ENCODE results near the gene CARD8. TPM values are rescaled to one million over a fixed set of nuclear protein-coding genes. Genes with fewer than 3 reads are reported as not detected.

CARD8 gene
- total and polyA plus RNA-seq, 2 of the 8 experiments (the other 6 are each of a cell fraction or from before 2014, with no cell fraction given): 8.9 to 24.4 TPM

Other genes with a start within 250 kb of the CARD8 start
- gene CABP5, start 211.8 kb downstream of the CARD8 start, total RNA-seq (2021; fragmentation: NEBNext Ultra II Directional; extraction: Animal tissue kit (Norgen Biotek cat#: 25700)): not detected in 2 replicates
- gene CABP5, start 211.8 kb downstream of the CARD8 start, polyA plus RNA-seq (2011; rRNA removed): not detected in 2 replicates
- gene PLA2G4C, start 145.1 kb downstream of the CARD8 start, total RNA-seq (2021; fragmentation: NEBNext Ultra II Directional; extraction: Animal tissue kit (Norgen Biotek cat#: 25700)): 14.9 and 17.5 TPM in 2 replicates
- 14.9 and 20.5 TPM in 2 replicates for gene PLA2G4C, start 145.1 kb downstream of the CARD8 start, polyA plus RNA-seq (2011; rRNA removed)
- gene LIG1, start 85.6 kb downstream of the CARD8 start, total RNA-seq (2021; fragmentation: NEBNext Ultra II Directional; extraction: Animal tissue kit (Norgen Biotek cat#: 25700)): 97.7 and 113 TPM in 2 replicates
- 67.6 and 87.0 TPM in 2 replicates for gene LIG1, start 85.6 kb downstream of the CARD8 start, polyA plus RNA-seq (2011; rRNA removed)
- 10.1 and 10.4 TPM in 2 replicates for gene ZSWIM9, start 85.2 kb downstream of the CARD8 start, total RNA-seq (2021; fragmentation: NEBNext Ultra II Directional; extraction: Animal tissue kit (Norgen Biotek cat#: 25700))
- gene ZSWIM9, start 85.2 kb downstream of the CARD8 start, polyA plus RNA-seq (2011; rRNA removed): 1.5 and 3.8 TPM in 2 replicates
- gene ZNF114, start 14.2 kb upstream of the CARD8 start, total RNA-seq (2021; fragmentation: NEBNext Ultra II Directional; extraction: Animal tissue kit (Norgen Biotek cat#: 25700)): 19.2 TPM in 2 replicates
- 7.3 and 8.2 TPM in 2 replicates for gene ZNF114, start 14.2 kb upstream of the CARD8 start, polyA plus RNA-seq (2011; rRNA removed)
- 18.4 and 20.9 TPM in 2 replicates for gene EMP3, start 69.6 kb upstream of the CARD8 start, total RNA-seq (2021; fragmentation: NEBNext Ultra II Directional; extraction: Animal tissue kit (Norgen Biotek cat#: 25700))
- 65.9 and 87.8 TPM in 2 replicates for gene EMP3, start 69.6 kb upstream of the CARD8 start, polyA plus RNA-seq (2011; rRNA removed)
- 14.2 and 14.7 TPM in 2 replicates for gene TMEM143, start 108.0 kb upstream of the CARD8 start, total RNA-seq (2021; fragmentation: NEBNext Ultra II Directional; extraction: Animal tissue kit (Norgen Biotek cat#: 25700))
- gene TMEM143, start 108.0 kb upstream of the CARD8 start, polyA plus RNA-seq (2011; rRNA removed): 19.1 and 26.7 TPM in 2 replicates
- gene SYNGR4, start 108.5 kb upstream of the CARD8 start, total RNA-seq (2021; fragmentation: NEBNext Ultra II Directional; extraction: Animal tissue kit (Norgen Biotek cat#: 25700)): 1.1 TPM in 1 of 2 replicates, not detected in the other
- 0.27 and 0.41 TPM in 2 replicates for gene SYNGR4, start 108.5 kb upstream of the CARD8 start, polyA plus RNA-seq (2011; rRNA removed)
- gene KDELR1, start 135.6 kb upstream of the CARD8 start, total RNA-seq (2021; fragmentation: NEBNext Ultra II Directional; extraction: Animal tissue kit (Norgen Biotek cat#: 25700)): 224 and 225 TPM in 2 replicates
- 231 and 249 TPM in 2 replicates for gene KDELR1, start 135.6 kb upstream of the CARD8 start, polyA plus RNA-seq (2011; rRNA removed)
- 11.0 and 12.4 TPM in 2 replicates for gene GRIN2D, start 137.8 kb upstream of the CARD8 start, total RNA-seq (2021; fragmentation: NEBNext Ultra II Directional; extraction: Animal tissue kit (Norgen Biotek cat#: 25700))
- 2.2 and 4.9 TPM in 2 replicates for gene GRIN2D, start 137.8 kb upstream of the CARD8 start, polyA plus RNA-seq (2011; rRNA removed)
- 61.9 and 64.9 TPM in 2 replicates for gene GRWD1, start 190.1 kb upstream of the CARD8 start, total RNA-seq (2021; fragmentation: NEBNext Ultra II Directional; extraction: Animal tissue kit (Norgen Biotek cat#: 25700))
- 36.9 and 46.4 TPM in 2 replicates for gene GRWD1, start 190.1 kb upstream of the CARD8 start, polyA plus RNA-seq (2011; rRNA removed)
- gene KCNJ14, start 199.7 kb upstream of the CARD8 start, total RNA-seq (2021; fragmentation: NEBNext Ultra II Directional; extraction: Animal tissue kit (Norgen Biotek cat#: 25700)): 0.89 and 1.0 TPM in 2 replicates
- gene KCNJ14, start 199.7 kb upstream of the CARD8 start, polyA plus RNA-seq (2011; rRNA removed): 0.45 and 0.61 TPM in 2 replicates
- gene CYTH2, start 213.5 kb upstream of the CARD8 start, total RNA-seq (2021; fragmentation: NEBNext Ultra II Directional; extraction: Animal tissue kit (Norgen Biotek cat#: 25700)): 67.7 and 71.4 TPM in 2 replicates
- gene CYTH2, start 213.5 kb upstream of the CARD8 start, polyA plus RNA-seq (2011; rRNA removed): 43.7 and 62.5 TPM in 2 replicates

Measured in H1 (cell line).